C4-2B (cell line): ENCODE data around the gene SETBP1.

Experiments used
- H3K27ac ChIP-seq: fragments of 450-650 bp; 2 replicates; pipeline ENCODE4 v1.5.1; 2017
- CTCF ChIP-seq: fragments of 450-650 bp; conservative IDR thresholded peaks from 2 replicates; pipeline ENCODE4 v1.5.1; 2017; ENCODE audit warnings: mild to moderate bottlenecking
- ZFX ChIP-seq: fragments of 450-650 bp; IDR thresholded peaks from 2 replicates; pipeline ENCODE4 v1.6.1; 2017

SETBP1 gene

GRCh38 chr18:44898498-44898897 lies 217.8 kb downstream of the SETBP1 start:
- TF ChIP-seq CTCF (no peak), ZFX (no peak)
- no peak overlapping the region for H3K27ac ChIP-seq

- TF ChIP-seq CTCF (0 out of 2 replicates have a peak, but pooled peaks have one; percentile 8), ZFX (no peak)
- H3K27ac ChIP-seq: no peak overlapping the region
Observed at GRCh38 chr18:44899832-44900231, 219.1 kb downstream of the SETBP1 start.

GRCh38 chr18:44900627-44901026 lies 219.9 kb downstream of the SETBP1 start:
- no peak overlapping the region for H3K27ac ChIP-seq
- TF ChIP-seq ZFX: no peak

GRCh38 chr18:44901283-44901682 lies 220.6 kb downstream of the SETBP1 start:
- TF ChIP-seq ZFX: no peak
- peak; percentile 18; the same call in 1 of the 2 replicates for TF ChIP-seq CTCF
- H3K27ac ChIP-seq: no peak overlapping the region

GRCh38 chr18:44903327-44903726 lies 222.6 kb downstream of the SETBP1 start:
- H3K27ac ChIP-seq: no peak overlapping the region
- no peak for TF ChIP-seq ZFX
- no peak for TF ChIP-seq CTCF

- H3K27ac ChIP-seq: no peak overlapping the region
- TF ChIP-seq CTCF (no peak), ZFX (no peak)
Observed at GRCh38 chr18:44904768-44905167, 224.1 kb downstream of the SETBP1 start.

GRCh38 chr18:44909191-44909719 lies 228.6 kb downstream of the SETBP1 start:
- TF ChIP-seq ZFX (no peak), CTCF (no peak)
- no peak overlapping the region for H3K27ac ChIP-seq

GRCh38 chr18:44911260-44911659 lies 230.6 kb downstream of the SETBP1 start:
- TF ChIP-seq ZFX: no peak
- no peak for TF ChIP-seq CTCF
- no peak overlapping the region for H3K27ac ChIP-seq
